GM12874 (cell line): ENCODE results near the gene LRRN4CL.

Experiments
- CTCF ChIP-seq: IDR thresholded peaks from 2 replicates; pipeline ENCODE4 v1.5.1; 2011; ENCODE audit warnings: low read depth, mild to moderate bottlenecking, control low read depth, low read length, moderate library complexity; ENCODE audit not compliant: insufficient read depth

The LRRN4CL gene

GRCh38 chr11:62645946-62646824 lies 43.1 kb downstream of the LRRN4CL start, which contains the start of gene GANAB:
GANAB (minus strand) TSS chr11:62646613; CDS start chr11:62646599, 14 bp downstream.
- no peak for TF ChIP-seq CTCF

DNA sequence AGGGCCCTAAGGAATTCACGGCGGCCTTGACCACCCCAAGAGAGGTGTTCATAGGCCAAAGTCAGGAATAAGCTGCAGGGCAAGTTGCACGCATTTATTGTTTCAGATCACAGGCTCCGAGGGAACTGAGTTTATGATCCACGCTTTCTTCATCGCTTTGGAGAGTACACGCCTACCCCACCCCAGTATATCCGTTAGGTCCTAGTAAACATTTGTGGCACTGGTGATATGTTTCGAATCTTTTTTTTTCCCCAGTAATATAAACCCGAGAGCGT lies 43.7 kb downstream of the LRRN4CL start:
- no peak for TF ChIP-seq CTCF

DNA sequence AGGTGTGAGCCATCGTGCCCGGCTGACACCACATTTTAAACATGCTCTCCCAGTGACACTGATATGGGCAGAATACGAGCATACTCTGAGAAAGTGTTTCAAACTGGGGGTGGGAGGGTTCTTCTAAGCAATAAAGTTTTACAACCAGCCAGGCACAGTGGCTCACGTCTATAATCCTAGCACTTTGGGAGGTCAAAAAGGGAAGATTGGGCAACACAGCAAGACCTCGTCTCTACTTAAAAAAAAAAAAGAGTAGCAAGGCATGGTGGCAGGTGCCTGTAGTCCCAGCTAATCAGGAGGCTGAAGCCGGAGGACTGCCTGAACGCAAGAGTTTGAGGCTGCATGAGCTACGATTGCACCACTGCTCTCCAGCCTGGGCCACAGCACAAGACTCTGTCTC lies 45.1 kb downstream of the LRRN4CL start:
- no peak for TF ChIP-seq CTCF
